Uterus (tissue), 4 donors: ENCODE data around the gene CHD1L. TPM values are rescaled to one million over a fixed set of nuclear protein-coding genes. Genes with fewer than 3 reads are reported as not detected.
"Not testable (repeated sequence)": the region's sequence is repeated elsewhere in the genome, so short reads cannot be mapped to it uniquely, and the experiment has no call there.

Source experiments
- DNase-seq, 2 donors: peaks; one replicate each; pipeline ENCODE4 v3.0.0-alpha.2; 2019 to 2020
- H3K27ac ChIP-seq, 2 donors: fragments of 200-600 bp; sonication (generic); 1 replicate in 1 of 2; 2 replicates in 1 of 2; pipeline ENCODE4 v1.5.1; 2016 to 2018
- H3K27me3 ChIP-seq, 2 donors: fragments of 200-600 bp; sonication (generic); one replicate each; pipeline ENCODE4 v1.5.1; 2018 to 2019; ENCODE audit warnings: control low read depth in 1 of 2
- H3K36me3 ChIP-seq, 2 donors: fragments of 200-600 bp; sonication (generic); one replicate each; pipeline ENCODE4 v1.5.1; 2019; ENCODE audit warnings: control low read depth in 1 of 2
- H3K4me1 ChIP-seq, 2 donors: fragments of 200-600 bp; sonication (generic); one replicate each; pipeline ENCODE4 v1.5.1; 2018 to 2019; ENCODE audit warnings: control low read depth in 1 of 2
- H3K4me3 ChIP-seq, 2 donors: fragments of 200-600 bp; sonication (generic); 1 replicate in 1 of 2; 2 replicates in 1 of 2; pipeline ENCODE4 v1.5.1; 2018 to 2019; ENCODE audit warnings: mild to moderate bottlenecking in 1 of 2
- H3K9me3 ChIP-seq, 2 donors: fragments of 200-600 bp; sonication (generic); one replicate each; pipeline ENCODE4 v1.5.1; 2019; ENCODE audit warnings: control low read depth in 1 of 2
- POLR2A ChIP-seq, 2 donors: fragments of 450-650 bp; IDR thresholded peaks; one replicate each; pipeline ENCODE4 v1.6.1; 2016; ENCODE audit warnings: antibody characterized with exemption in 2 of 2, mild to moderate bottlenecking in 1 of 2, moderate library complexity in 1 of 2
- intact Hi-C: fragments of 100-400 bp; cut with DNase I; formaldehyde crosslinking; loops from one replicate; pipeline ENCODE4 v1.15.1; 2023; ENCODE audit warnings: low total_unique reads
- total RNA-seq, 4 donors: library from RNA; depleted of rRNA in 3 of 4; stranded (reverse); fragments of >200 nt in 3 of 4; gene quantifications; one replicate each; pipeline versions ENCODE4 v1.1.0 to v1.2.4, GENCODE V29; 2014 to 2023
- TF ChIP-seq, protein P1 (sequence below), 4 experiments: fragments of 200-600 bp in 2 of 4; fragments of 450-650 bp in 2 of 4; sonication (generic) in 2 of 4; IDR thresholded peaks; one replicate each; pipeline ENCODE4 v1.5.1; 2016 to 2019; ENCODE audit warnings: antibody characterized with exemption in 4 of 4, mild to moderate bottlenecking in 2 of 4, moderate library complexity in 1 of 4
- donor health status: DM: yes; HTN: yes; CAD: no.

Gene CHD1L
- total RNA-seq, 4 donors from 2014 or later, result 23.5 to 41.3 (median 39.5) TPM

DNA sequence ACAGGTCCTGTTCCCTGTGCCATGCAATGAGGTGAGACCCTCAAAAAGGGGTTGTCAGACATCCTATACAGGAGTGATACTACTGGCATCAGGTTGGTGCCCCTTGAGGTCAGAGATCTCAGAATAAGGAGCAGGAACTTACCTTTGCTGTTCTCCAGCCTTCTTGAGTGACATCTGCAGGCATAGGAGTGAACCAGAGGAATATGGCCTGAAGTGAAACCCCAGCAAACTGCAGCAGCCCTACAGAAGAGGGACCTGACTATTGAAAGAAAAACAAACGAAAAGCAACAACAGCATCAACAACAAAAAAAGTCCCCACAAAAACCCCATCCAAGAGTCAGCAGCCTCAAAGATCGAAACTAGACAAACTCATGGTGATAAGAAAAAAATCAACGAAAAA is 74.5 kb downstream of the CHD1L start:
- intact Hi-C loops, result no loop called here
- no peaks in the 10 kb centered on the region for H3K9me3 ChIP-seq
- DNase-seq, result no peak

DNA sequence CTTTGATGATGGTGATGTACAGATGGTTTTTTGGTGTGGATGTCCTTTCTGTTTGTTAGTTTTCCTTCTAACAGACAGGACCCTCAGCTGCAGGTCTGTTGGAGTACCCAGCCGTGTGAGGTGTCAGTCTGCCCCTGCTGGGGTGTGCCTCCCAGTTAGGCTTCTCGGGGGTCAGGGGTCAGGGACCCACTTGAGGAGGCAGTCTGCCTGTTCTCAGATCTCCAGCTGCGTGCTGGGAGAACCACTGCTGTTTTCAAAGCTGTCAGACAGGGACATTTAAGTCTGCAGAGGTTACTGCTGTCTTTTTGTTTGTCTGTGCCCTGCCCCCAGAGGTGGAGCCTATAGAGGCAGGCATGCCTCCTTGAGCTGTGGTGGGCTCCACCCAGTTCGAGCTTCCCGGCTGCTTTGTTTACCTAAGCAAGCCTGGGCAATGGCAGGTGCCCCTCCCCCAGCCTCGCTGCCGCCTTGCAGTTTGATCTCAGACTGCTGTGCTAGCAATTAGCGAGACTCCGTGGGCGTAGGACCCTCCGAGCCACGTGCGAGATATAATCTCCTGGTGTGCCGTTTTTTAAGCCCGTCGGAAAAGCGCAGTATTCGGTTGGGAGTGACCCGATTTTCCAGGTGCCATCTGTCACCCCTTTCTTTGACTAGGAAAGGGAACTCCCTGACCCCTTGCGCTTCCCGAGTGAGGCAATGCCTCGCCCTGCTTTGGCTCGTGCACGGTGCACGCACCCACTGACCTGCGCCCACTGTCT is 84.6 kb downstream of the CHD1L start:
- H3K36me3 ChIP-seq, intact Hi-C loops, H3K9me3 ChIP-seq, H3K27ac ChIP-seq, H3K4me1 ChIP-seq, H3K27me3 ChIP-seq, H3K4me3 ChIP-seq, DNase-seq: not testable (repeated sequence)

More for the DNA sequence above, 74.5 kb downstream of the CHD1L start:
- H3K27me3 ChIP-seq, result no peaks in the 10 kb centered on the region
- no peaks in the 10 kb centered on the region for H3K4me1 ChIP-seq
- no peak overlapping the region for H3K4me3 ChIP-seq
- H3K36me3 ChIP-seq, result no peaks in the 10 kb centered on the region
- no peak overlapping the region for H3K27ac ChIP-seq
- TF ChIP-seq, protein P1, sequence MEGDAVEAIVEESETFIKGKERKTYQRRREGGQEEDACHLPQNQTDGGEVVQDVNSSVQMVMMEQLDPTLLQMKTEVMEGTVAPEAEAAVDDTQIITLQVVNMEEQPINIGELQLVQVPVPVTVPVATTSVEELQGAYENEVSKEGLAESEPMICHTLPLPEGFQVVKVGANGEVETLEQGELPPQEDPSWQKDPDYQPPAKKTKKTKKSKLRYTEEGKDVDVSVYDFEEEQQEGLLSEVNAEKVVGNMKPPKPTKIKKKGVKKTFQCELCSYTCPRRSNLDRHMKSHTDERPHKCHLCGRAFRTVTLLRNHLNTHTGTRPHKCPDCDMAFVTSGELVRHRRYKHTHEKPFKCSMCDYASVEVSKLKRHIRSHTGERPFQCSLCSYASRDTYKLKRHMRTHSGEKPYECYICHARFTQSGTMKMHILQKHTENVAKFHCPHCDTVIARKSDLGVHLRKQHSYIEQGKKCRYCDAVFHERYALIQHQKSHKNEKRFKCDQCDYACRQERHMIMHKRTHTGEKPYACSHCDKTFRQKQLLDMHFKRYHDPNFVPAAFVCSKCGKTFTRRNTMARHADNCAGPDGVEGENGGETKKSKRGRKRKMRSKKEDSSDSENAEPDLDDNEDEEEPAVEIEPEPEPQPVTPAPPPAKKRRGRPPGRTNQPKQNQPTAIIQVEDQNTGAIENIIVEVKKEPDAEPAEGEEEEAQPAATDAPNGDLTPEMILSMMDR (IDR thresholded peaks at IDR 0.05), result no peak
- TF ChIP-seq POLR2A (IDR thresholded peaks at IDR 0.05), result no peak

DNA sequence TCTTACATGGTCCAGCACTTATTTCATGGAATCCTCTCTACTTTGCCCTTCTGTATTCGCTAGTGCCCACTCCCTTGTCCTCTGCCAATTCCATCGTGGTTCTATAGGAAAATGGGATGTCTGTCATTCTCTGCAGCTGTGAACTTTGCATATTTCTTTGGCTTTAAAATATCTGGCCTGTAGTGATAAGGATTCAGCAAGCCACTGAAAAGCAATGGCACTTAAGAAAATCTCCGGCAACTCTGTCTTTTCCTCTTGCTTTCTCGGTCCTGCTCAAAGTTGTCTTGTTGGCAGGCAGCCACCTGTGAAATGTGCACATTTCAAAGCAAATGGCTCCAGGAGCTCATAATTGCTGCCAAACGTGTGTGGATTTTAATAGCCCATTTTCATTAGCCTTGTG is 91.8 kb downstream of the CHD1L start:
- no peak for DNase-seq
- H3K9me3 ChIP-seq, result no peaks in the 10 kb centered on the region
- no peaks in the 10 kb centered on the region for H3K36me3 ChIP-seq
- TF ChIP-seq, protein P1 (IDR thresholded peaks at IDR 0.05), result no peak
- no peak for TF ChIP-seq POLR2A (IDR thresholded peaks at IDR 0.05)
- H3K4me3 ChIP-seq, result no peak overlapping the region
- intact Hi-C loops, result no loop called here
- no peaks in the 10 kb centered on the region for H3K27me3 ChIP-seq
- no peak overlapping the region for H3K27ac ChIP-seq
- no peaks in the 10 kb centered on the region for H3K4me1 ChIP-seq

DNA sequence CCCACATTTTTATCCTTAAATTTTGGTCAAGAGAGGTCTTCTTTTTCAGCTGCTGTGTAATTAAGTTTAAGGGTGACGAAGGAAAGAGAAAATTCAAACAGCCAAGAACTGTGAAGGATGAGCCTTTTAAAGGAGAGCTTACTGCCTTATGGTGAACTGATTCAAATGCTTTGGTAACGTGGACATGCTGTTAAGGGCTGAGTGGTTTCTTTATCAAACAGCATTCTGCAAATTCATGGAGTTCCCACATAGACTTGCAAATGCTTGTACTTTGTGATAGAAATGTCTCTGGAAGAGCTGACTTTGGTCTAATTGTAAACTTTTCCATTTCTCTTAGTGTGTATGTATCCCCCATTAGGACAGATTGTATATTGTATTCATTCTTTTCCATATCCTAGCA is 93.8 kb downstream of the CHD1L start:
- no peak for TF ChIP-seq POLR2A (IDR thresholded peaks at IDR 0.05)
- TF ChIP-seq, protein P1 (IDR thresholded peaks at IDR 0.05), result no peak
- intact Hi-C loops, result no loop called here

DNA sequence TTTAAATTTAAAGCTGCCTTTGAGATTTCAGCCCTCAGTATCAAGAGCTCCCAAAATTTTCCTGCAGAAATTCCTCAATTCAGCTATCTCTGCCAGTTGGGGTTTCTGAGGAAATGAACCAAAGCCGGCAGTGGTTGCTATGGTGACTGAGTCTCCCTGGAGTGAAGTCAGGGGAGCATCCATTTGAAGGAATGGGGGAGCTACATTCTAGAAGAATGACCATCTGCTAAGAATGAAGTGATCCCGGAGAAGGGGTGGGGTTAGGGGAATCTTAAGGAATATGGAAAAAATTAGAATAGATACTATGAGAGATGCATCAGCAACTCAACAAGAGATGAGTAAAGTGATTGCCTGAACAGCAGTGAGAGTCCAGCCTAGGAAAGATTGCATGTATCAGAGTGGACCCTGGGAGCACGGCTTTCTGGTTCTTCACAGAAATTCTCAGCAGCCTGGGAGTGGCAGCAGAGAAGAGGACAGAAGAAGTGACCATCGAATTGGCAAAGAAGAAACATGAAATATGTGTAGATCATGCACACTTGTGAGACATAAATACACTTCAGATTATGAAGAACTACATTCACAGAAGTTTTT is 94.7 kb downstream of the CHD1L start:
- Histone ChIP-seq H3K4me3 (no peak overlapping the region), H3K9me3 (no peaks in the 10 kb centered on the region), H3K36me3 (no peaks in the 10 kb centered on the region), H3K27ac (no peak overlapping the region), H3K4me1 (no peaks in the 10 kb centered on the region), H3K27me3 (no peaks in the 10 kb centered on the region)
- intact Hi-C loops, result no loop called here
- no peak for DNase-seq
- no peak for TF ChIP-seq POLR2A (IDR thresholded peaks at IDR 0.05)
- TF ChIP-seq, protein P1 (IDR thresholded peaks at IDR 0.05), result no peak

More for the DNA sequence above, 93.8 kb downstream of the CHD1L start:
- H3K27me3 ChIP-seq, result no peaks in the 10 kb centered on the region
- no peak overlapping the region for H3K27ac ChIP-seq
- H3K36me3 ChIP-seq, result no peaks in the 10 kb centered on the region
- no peaks in the 10 kb centered on the region for H3K4me1 ChIP-seq
- no peak overlapping the region for H3K4me3 ChIP-seq
- no peak for DNase-seq
- H3K9me3 ChIP-seq, result no peaks in the 10 kb centered on the region
